ENCODE data around the gene ALG1L2.
"Not testable (repeated sequence)": the region's sequence is repeated elsewhere in the genome, so short reads cannot be mapped to it uniquely, and the experiment has no call there.

ALG1L2 gene

DNA sequence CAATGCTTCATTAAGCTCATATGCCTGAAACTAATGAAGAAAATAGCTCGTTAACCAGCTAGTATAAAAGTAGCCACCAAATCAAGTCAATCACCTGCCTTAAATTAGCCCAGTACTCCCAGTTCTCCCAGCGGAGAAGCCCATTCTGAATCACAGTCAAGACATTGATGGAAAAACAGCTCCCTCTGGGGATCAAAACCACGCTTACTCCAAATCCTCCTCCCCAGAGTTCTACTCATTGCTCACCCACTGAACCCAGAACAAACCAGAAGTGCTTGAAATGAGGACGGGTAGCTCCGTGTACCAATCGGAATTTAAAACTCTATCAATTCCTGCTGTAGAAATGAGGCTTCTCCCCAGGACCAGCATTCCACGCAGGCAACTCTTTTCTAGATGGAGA, 54.7 kb downstream of the ALG1L2 start:
- DNase-seq = not testable (repeated sequence)

DNA sequence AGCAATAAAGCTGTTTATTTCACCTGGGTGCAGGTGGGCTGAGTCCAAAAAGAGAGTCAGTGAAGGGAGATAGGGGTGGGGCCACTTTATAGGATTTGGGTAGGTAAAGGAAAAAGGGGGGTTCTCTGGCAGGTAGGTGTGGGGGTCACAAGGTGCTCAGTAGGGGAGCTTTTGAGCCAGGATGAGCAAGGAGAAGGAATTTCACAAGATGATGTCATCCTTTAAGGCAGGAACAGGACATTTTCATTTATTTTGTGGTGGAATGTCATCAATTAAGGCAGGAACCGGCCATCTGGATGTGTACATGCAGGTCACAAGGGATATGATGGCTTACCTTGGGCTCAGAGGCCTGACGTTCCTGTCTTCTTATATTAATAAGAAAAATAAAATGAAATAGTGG, 56.1 kb downstream of the ALG1L2 start:
- not testable (repeated sequence) for DNase-seq

DNA sequence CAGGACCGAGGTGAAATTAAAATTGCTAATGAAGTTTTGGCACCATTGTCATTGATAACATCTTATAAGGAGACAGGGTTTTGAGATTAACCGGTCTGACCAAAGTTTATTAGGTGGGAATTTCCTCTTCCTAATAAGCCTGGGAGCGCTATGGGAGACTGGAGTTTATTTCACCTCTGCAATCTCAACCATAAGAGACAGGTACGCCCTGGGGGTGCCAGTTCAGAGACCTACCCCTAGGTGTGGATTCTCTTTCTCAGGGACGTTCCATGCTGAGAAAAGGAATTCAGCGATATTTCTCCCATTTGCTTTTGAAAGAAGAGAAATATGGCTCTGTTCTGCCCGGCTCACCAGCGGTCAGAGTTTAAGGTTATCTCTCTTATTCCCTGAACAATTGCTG, 57.4 kb downstream of the ALG1L2 start:
- not testable (repeated sequence) for DNase-seq

DNA sequence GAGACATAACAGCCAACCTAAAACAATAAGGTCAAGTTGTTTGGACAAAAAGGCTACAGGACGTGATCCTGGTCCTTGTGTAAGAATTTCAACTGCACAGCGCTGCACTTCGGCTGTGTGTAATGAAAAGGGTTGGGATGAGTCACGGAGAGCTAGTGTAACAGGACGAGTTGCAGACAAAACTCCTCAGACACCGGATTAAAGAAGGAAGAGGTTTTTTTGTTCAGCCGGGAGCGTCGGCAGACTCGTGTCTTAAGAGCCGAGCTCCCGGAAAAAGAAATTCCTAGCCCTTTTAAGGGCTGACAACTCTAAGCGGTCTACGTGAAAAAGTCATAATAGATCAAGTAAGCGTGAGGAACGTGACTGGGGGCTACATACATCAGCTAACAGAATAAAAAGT, 59.1 kb downstream of the ALG1L2 start:
- DNase-seq = not testable (repeated sequence)

DNA sequence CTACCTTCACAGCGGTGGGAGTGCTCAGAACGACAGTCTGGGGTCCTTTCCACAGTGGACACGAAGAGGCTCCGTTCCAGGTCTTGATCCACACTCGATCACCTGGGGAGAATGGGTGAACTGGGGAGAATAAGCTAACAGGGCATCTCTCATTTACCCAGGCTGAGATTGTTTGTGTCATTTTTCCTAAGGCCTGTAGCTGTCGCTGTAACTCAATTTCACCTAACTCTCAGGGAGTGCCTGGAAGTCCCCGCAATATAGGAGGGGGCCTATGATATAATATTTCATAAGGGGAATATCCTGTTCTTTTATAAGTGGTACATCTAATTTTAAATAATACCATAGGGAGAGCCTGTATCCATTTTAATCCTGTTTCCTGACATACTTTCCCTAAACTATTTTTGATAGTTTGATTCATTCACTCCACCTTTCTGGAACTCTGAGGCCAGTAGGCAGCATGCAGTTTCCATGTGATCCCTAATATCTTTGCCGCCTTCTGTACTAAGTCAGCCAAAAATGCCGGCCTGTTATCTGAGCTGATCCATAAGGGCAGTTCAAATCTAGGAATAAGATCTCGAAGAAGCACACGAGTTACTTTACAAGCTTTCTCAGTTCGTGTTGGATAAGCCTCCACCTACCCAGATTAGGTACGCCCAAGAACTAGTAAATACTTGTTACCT, 62.2 kb downstream of the ALG1L2 start:
- DNase-seq = not testable (repeated sequence)

DNA sequence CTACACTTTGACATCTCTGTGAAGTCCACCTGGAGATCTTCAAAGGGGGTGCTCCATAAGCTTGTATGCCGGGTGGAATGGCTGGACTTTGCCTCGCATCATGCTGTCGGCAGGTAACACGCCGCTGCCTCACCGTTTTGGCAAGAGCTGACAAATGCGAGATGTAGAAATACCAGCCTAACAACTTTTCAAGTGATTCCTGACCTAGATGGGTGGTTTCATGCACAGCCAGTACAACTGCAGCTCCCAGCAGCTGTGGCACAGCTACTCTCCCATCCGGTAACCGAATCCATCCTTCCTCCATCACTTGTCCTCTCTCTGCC, 62.7 kb downstream of the ALG1L2 start:
- not testable (repeated sequence) for DNase-seq

DNA sequence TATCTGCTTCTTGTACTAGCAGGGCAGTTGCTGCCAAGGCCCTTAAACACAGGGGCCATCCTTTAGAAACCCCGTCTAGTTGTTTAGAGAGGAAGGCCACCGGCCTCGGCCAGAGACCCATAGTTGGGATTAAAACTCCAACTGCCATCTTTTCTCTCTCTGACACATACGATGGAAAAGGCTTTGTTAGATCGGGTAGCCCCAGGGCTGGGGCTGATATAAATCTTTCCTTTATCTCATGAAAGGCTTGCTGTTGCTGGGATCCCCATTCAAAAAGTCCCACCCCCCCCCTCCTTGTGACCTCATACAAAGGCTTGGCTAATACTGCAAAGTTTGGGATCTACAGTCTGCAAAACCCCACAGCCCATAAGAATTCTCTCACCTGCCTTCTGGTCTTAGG, 63.8 kb downstream of the ALG1L2 start:
- not testable (repeated sequence) for DNase-seq

DNA sequence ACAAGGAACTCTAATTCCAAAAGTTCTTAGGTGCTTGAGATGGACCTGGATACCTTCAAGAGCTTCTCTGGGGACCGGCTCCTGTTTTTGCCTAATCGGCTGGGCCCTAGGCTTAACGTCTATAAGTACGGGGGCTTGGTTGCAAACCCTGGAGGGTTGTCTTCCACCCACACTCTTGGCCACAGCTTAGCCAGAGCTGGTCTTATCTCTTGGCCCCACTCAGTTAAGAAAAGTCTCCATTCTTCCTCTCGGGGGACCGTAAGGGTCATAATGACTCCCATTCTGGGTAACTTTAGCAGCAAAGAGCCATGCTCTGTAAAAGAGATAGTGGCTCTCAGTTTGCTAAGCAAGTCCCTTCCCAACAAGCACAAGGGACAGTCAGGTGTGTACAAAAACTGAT, 64.8 kb downstream of the ALG1L2 start:
- DNase-seq = not testable (repeated sequence)
